WTC11 (cell line): ENCODE measurements around the gene AP4S1. TPM values are rescaled to one million over a fixed set of nuclear protein-coding genes. Genes with fewer than 3 reads are reported as not detected.

Experiments
- ATAC-seq: fragments of 200-7000 bp; cut with Tn5 transposase; 2 replicates; pipeline ENCODE4 v1.10.0; 2021; ENCODE audit warnings: mild to moderate bottlenecking, moderate library complexity
- CTCF ChIA-PET: fragments of 300-600 bp; sonication (Branson Sonifier 250); formaldehyde crosslinking; loops from one replicate; lab custom pipeline; 2021; ENCODE audit warnings: antibody characterized with exemption; lab: Charles Lee
- POLR2A ChIA-PET: fragments of 350-600 bp; sonication (Branson Sonifier 250); formaldehyde crosslinking; loops from one replicate; lab custom pipeline; 2021; ENCODE audit warnings: antibody characterized with exemption; lab: Charles Lee
- DNase-seq: peaks from one replicate; pipeline ENCODE4 v3.0.0; 2021; ENCODE audit warnings: low spot score
- H3K27ac Mint-ChIP-seq: 2 replicates; pipeline ENCODE4 v1.8.0; 2021; ENCODE audit warnings: mixed read lengths
- H3K27me3 Mint-ChIP-seq: 2 replicates; pipeline ENCODE4 v1.8.0; 2021; ENCODE audit warnings: low read depth, mild to moderate bottlenecking, moderate library complexity, mixed read lengths
- H3K36me3 Mint-ChIP-seq: 2 replicates; pipeline ENCODE4 v1.8.0; 2021; ENCODE audit warnings: mixed read lengths
- H3K4me1 Mint-ChIP-seq: 2 replicates; pipeline ENCODE4 v1.8.0; 2022; ENCODE audit warnings: mixed read lengths
- H3K4me3 Mint-ChIP-seq: 2 replicates; pipeline ENCODE4 v1.8.0; 2021; ENCODE audit warnings: mild to moderate bottlenecking, moderate library complexity, mixed read lengths
- H3K9me3 Mint-ChIP-seq: 2 replicates; pipeline ENCODE4 v1.8.0; 2021; ENCODE audit warnings: mixed read lengths
- AFF4 ChIP-seq: sonication (generic); formaldehyde crosslinking; IDR thresholded peaks from 2 replicates; pipeline ENCODE4 v1.8.1; 2023; ENCODE audit warnings: mild to moderate bottlenecking, missing genetic modification reagents, borderline replicate concordance
- ATF3 ChIP-seq: sonication (generic); formaldehyde crosslinking; conservative IDR thresholded peaks from 2 replicates; pipeline ENCODE4 v1.8.1; 2022; ENCODE audit warnings: mild to moderate bottlenecking, missing genetic modification reagents
- CBFB ChIP-seq: sonication (generic); formaldehyde crosslinking; IDR thresholded peaks from 2 replicates; pipeline ENCODE4 v1.8.1; 2022; ENCODE audit warnings: mild to moderate bottlenecking, low read depth, missing genetic modification reagents
- E2F4 ChIP-seq: sonication (generic); formaldehyde crosslinking; IDR thresholded peaks from 2 replicates; pipeline ENCODE4 v1.8.1; 2022; ENCODE audit warnings: low read depth, mild to moderate bottlenecking, moderate library complexity, missing genetic modification reagents, borderline replicate concordance
- JUN ChIP-seq: sonication (generic); formaldehyde crosslinking; IDR thresholded peaks from 2 replicates; pipeline ENCODE4 v1.8.0; 2023; ENCODE audit warnings: mild to moderate bottlenecking, missing genetic modification reagents
- MXD4 ChIP-seq: fragments of 250-450 bp; sonication (Bioruptor Pico); IDR thresholded peaks from 2 replicates; pipeline ENCODE4 v1.8.0; 2021; ENCODE audit warnings: mild to moderate bottlenecking, moderate library complexity, borderline replicate concordance
- NFE2L1 ChIP-seq: sonication (generic); formaldehyde crosslinking; IDR thresholded peaks from 2 replicates; pipeline ENCODE4 v1.8.1; 2023; ENCODE audit warnings: missing genetic modification reagents
- RORB ChIP-seq: fragments of 250-450 bp; sonication (Bioruptor Pico); IDR thresholded peaks from 2 replicates; pipeline ENCODE4 v1.9.0; 2021; ENCODE audit warnings: mild to moderate bottlenecking
- SMAD3 ChIP-seq: sonication (generic); formaldehyde crosslinking; IDR thresholded peaks from 2 replicates; pipeline ENCODE4 v1.8.0; 2022; ENCODE audit warnings: missing genetic modification reagents, mild to moderate bottlenecking, borderline replicate concordance
- SOX15 ChIP-seq: fragments of 250-450 bp; sonication (Bioruptor Pico); IDR thresholded peaks from 2 replicates; pipeline ENCODE4 v1.9.0; 2021; ENCODE audit warnings: mild to moderate bottlenecking
- STAT6 ChIP-seq: sonication (generic); formaldehyde crosslinking; conservative IDR thresholded peaks from 2 replicates; pipeline ENCODE4 v1.8.1; 2023; ENCODE audit warnings: mild to moderate bottlenecking, low read depth, missing genetic modification reagents, moderate library complexity
- TEAD1 ChIP-seq: sonication (generic); formaldehyde crosslinking; IDR thresholded peaks from 2 replicates; pipeline ENCODE4 v1.8.0; 2022; ENCODE audit warnings: mild to moderate bottlenecking, missing genetic modification reagents
- TEAD4 ChIP-seq: sonication (generic); formaldehyde crosslinking; IDR thresholded peaks from 2 replicates; pipeline ENCODE4 v1.8.0; 2022; ENCODE audit warnings: mild to moderate bottlenecking, missing genetic modification reagents
- ZNF121 ChIP-seq: sonication (generic); formaldehyde crosslinking; IDR thresholded peaks from 2 replicates; pipeline ENCODE4 v1.8.0; 2023; ENCODE audit warnings: missing genetic modification reagents
- ZNF317 ChIP-seq: sonication (generic); formaldehyde crosslinking; IDR thresholded peaks from 2 replicates; pipeline ENCODE4 v1.8.1; 2023; ENCODE audit warnings: low read depth, mild to moderate bottlenecking, moderate library complexity, missing genetic modification reagents, borderline replicate concordance
- ZNF425 ChIP-seq: fragments of 250-450 bp; sonication (Bioruptor Pico); conservative IDR thresholded peaks from 2 replicates; pipeline ENCODE4 v1.9.0; 2021; ENCODE audit warnings: mild to moderate bottlenecking
- ZNF512 ChIP-seq: sonication (generic); formaldehyde crosslinking; IDR thresholded peaks from 2 replicates; pipeline ENCODE4 v1.8.1; 2022; ENCODE audit warnings: missing genetic modification reagents, borderline replicate concordance
- total RNA-seq: library from RNA; stranded (reverse); gene quantifications from 3 replicates; pipeline ENCODE4 v1.2.3, GENCODE V29; 2021

Gene AP4S1
- total RNA-seq, 1 experiment from 2014 or later = 7.0 TPM

- ChIA-PET POLR2A (interaction anchor here (0.6 kb wide), 1 partner anchor 602 kb away, joined by 4 read pairs; no protein-coding TSS in a partner anchor), CTCF (no interaction called here)
- Mint-ChIP-seq H3K27me3 (no peaks in the 10 kb centered on the region), H3K27ac (no peak overlapping the region), H3K9me3 (no peaks in the 10 kb centered on the region), H3K4me1 (no peaks in the 10 kb centered on the region), H3K36me3 (peaks cover 5% of the 10 kb centered on the region; the same call in 1 of the 2 replicates), H3K4me3 (no peak overlapping the region)
- ATAC-seq (no peak), DNase-seq (no peak)
- TF ChIP-seq TEAD1 (CRISPR knock-in tag) (no peak), SOX15 (CRISPR knock-in tag) (no peak), ZNF425 (CRISPR knock-in tag) (no peak), SMAD3 (CRISPR knock-in tag) (no peak), JUN (no peak), NFE2L1 (no peak), TEAD4 (no peak), ZNF121 (CRISPR knock-in tag) (no peak), MXD4 (CRISPR knock-in tag) (no peak), AFF4 (CRISPR knock-in tag) (no peak), E2F4 (CRISPR knock-in tag) (no peak), ATF3 (CRISPR knock-in tag) (no peak), ZNF317 (CRISPR knock-in tag) (no peak), STAT6 (CRISPR knock-in tag) (no peak), CBFB (CRISPR knock-in tag) (no peak), RORB (CRISPR knock-in tag) (no peak)
These were observed 42.8 kb downstream of the AP4S1 start for GRCh38 chr14:31068235-31068634.

GRCh38 chr14:31069343-31069742 is 43.9 kb downstream of the AP4S1 start:
- ATAC-seq (no peak), DNase-seq (no peak)
- POLR2A ChIA-PET = no interaction called here
- Mint-ChIP-seq H3K27ac (no peak overlapping the region), H3K4me1 (no peaks in the 10 kb centered on the region)
- no peak for TF ChIP-seq ZNF512 (CRISPR knock-in tag)
- no peak for TF ChIP-seq TEAD4
- no peak for TF ChIP-seq ZNF317 (CRISPR knock-in tag)
- TF ChIP-seq, all 79 proteins: peak for 0
- Mint-ChIP-seq H3K27me3 (no peaks in the 10 kb centered on the region), H3K9me3 (no peaks in the 10 kb centered on the region), H3K4me3 (no peak overlapping the region), H3K36me3 (peaks cover 5% of the 10 kb centered on the region; the same call in 1 of the 2 replicates)
- CTCF ChIA-PET = no interaction called here
